ENCODE measurements around the gene OSR1.
"Not testable (repeated sequence)": the region's sequence is repeated elsewhere in the genome, so short reads cannot be mapped to it uniquely, and the experiment has no call there.

The OSR1 gene

DNA sequence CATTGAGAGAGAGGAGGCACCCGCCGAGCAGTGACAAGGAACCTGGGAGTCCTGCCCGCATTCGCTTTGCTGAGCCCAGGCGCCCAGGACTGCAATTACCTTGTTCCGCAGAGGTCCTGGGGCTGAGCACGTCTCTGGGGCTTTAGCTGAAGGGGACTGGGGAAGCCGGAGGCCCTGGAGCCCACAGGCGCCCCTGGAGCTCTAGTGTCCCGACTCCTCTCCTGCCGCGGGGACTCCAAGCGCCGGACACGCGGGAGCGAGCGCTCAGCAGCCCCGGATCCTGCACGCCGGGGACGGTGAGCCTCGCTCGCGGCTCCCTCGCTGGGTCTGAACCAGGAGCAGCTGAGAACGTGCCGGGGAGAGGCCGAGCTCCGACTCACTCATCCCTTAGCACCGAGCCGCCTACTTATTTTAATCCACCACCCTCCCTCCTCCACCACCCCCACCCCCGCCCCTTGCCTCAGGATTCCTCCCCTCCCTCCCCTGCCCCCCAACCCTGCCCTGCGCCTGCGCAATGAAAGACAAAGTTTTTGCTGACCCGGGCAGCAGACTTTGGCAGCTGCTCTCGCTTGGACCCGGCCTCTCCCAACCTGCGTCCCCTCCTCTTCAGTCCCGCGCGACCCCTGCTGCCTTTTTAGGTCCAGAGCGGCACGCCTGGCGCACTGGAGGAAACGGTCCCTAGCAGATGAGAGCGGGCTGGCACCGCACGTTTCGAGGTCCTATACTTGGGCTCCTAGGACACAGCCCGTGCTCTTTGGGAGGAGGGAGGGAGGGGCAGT is at the start of gene OSR1:
TSS of gene OSR1 (minus strand) at position 382 of the 779 bp plus-strand sequence. CDS start 4,818 bp downstream, outside the sequence.
- peak; percentile 70 for TF ChIP-seq POLR2A (IDR thresholded peaks at IDR 0.05; ENCODE audit: low read depth, low read length)
- FAIRE-seq (no peak), DNase-seq (ENCODE audit: insufficient read length, low spot score) (peak; percentile 65)

DNA sequence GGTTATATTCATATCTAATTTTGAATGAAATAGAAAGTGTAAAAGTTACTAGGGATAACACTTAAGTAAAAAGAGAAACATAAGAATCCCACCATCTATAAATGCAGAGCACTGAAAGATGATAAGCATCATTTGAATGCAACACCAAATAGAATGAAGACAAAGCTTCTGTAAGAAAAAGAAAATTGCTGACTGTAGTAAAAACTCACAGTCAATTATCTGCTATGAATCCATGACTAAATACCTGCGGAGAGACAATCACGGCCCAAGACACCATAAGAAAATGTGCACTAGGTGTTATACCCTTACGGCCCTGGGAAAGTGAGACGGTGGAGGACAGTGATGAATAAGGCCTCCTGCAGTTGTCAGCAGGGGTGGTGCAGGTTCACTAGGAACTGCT is 45.4 kb upstream of the OSR1 start:
- FAIRE-seq (no peak), DNase-seq (ENCODE audit: insufficient read length, low spot score) (no peak)
- TF ChIP-seq POLR2A (IDR thresholded peaks at IDR 0.05; ENCODE audit: low read depth, low read length), result no peak

DNA sequence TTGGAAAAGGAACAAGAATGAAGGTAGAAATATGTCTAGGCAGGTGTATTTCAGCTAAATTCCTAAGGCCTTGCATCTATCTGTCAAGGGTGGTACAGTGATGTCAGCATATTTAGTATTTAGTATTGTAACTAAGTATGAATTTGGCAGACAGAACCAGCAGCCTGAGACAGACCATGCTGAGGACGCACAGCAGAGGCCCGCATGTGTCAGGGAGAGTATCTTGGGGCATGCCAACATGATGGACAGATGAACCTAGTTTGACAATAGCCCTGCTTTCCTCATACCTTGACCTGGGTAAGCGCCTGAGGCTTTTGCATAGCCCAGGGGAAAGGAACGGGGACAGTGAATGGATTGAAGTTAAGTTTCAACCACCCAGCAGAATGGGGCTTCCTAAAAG is 33.8 kb upstream of the OSR1 start:
- FAIRE-seq, result no peak
- DNase-seq (ENCODE audit: insufficient read length, low spot score), result no peak
- TF ChIP-seq POLR2A (IDR thresholded peaks at IDR 0.05; ENCODE audit: low read depth, low read length), result no peak

DNA sequence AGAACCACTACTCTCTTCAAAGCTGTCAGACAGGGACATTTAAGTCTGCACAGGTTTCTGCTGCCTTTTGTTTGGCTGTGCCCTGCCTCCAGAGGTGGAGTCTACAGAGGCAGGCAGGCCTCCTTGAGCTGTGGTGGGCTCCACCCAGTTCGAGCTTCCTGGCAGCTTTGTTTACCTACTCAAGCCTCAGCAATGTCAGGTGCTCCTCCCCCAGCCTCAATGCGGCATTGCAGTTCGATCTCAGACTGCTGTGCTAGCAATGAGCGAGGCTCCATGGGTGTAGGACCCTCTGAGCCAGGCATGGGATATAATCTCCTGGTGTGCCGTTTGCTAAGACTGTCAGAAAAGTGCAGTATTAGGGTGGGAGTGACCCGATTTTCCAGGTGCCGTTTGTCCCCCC is 31.0 kb upstream of the OSR1 start:
- DNase-seq (ENCODE audit: insufficient read length, low spot score); FAIRE-seq: not testable (repeated sequence)

DNA sequence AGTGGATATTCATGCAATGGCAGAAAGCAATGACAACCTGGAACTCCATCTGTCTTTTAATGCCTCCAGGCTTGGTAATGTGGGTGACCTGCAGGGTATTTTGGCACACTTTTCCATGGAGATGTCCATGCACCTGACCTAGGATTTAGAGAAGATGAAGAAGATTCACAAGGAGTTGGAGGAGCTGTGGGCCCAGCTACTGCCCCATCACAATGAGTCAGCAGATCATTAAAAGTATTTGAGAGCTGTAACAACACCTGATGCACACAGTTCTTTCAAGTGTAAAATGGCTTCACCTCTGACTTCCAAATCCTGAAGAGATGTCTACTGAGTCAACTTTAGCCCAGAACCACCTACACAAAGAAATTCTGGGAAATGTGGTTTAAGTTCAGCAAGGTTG is 22.1 kb upstream of the OSR1 start:
- DNase-seq (ENCODE audit: insufficient read length, low spot score) (no peak), FAIRE-seq (no peak)
- TF ChIP-seq POLR2A (IDR thresholded peaks at IDR 0.05; ENCODE audit: low read depth, low read length), result no peak

DNA sequence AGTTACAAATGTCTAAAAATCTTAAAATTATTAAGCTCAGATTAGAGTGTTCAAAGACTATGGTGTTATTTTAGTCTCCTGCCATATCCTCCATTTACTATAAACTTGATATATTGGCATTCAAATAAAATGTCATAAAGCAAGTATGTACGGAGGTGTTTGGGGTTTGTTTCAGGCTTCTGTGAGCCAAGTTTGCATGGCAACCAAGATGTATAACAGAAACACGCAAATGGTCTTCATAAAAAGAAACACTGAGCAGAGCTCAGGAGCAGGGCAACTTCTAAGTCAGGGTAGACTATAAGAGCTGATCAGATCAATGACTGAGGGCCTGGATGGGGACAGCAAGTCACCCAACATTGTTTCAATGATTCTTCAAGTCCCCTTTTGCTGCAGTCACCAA is 20.5 kb upstream of the OSR1 start:
- DNase-seq (ENCODE audit: insufficient read length, low spot score) (no peak), FAIRE-seq (no peak)
- no peak for TF ChIP-seq POLR2A (IDR thresholded peaks at IDR 0.05; ENCODE audit: low read depth, low read length)

DNA sequence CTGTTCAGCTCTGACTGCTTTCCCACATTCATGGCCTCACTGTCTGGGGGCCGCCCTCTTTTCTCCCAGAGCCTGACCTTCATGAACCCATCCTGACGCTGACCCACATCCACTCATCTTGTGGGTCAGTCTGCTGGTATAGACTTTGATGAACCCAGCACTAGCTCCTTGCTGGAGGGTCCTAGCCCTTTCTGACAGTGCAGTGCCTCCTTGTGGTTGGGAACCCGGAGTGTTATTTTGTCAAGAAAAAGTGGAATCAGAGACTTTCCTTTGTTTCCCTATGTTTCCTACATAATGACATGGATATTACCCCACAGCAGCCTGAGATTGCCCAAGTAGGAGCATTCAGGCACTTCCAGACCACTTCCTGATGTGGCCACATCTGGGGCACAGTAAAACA is 19.3 kb upstream of the OSR1 start:
- TF ChIP-seq POLR2A (IDR thresholded peaks at IDR 0.05; ENCODE audit: low read depth, low read length), result no peak
- no peak for FAIRE-seq

DNA sequence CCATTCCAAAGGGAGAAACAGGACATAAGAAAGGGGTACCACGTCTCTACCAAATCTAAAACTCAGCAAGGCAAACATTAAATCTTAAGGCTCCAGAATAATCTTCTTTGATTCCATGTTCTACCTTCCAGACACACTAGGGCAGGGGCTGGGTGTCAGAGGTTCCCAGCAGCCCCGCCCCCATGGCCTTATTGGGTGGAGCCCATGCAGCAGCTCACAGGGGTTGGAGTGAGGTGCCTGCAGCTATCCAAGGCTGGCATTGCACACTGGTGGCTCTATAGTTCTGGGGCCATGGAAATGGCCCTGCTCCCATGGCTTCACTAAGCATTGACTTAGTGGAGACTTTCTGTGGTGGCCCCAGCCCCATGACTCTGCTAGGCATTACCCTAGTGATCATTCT is 14.9 kb upstream of the OSR1 start:
- TF ChIP-seq POLR2A (IDR thresholded peaks at IDR 0.05; ENCODE audit: low read depth, low read length), result no peak
- DNase-seq (ENCODE audit: insufficient read length, low spot score), result no peak
- no peak for FAIRE-seq

More for the DNA sequence above, 19.3 kb upstream of the OSR1 start:
- DNase-seq (ENCODE audit: insufficient read length, low spot score), result no peak

DNA sequence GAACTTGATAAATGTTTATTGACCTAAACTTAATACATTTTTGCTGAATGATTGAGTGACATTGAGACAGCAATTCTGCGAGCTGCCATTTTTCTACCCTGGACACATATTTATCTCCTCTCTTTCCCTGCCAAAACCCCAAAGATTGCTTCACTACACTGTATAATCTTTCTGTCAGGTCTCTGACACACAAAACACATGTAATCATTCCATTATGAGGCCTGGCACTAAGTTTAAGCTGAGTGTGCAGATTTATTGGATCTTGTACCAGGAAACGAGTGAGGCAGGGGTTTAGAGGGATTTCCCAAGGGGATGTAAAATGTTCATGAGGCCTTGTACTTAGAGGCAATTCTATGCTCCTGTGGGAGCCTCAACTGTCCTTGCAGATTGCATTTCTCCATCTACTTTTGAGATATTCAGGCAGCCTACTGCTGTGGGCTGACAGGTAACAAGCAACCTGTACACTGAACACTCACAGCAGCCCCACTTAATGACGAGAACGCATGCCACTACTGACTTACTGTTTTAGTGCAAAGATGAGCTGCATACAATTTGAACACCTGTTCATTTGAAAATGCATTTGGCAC is 13.7 kb upstream of the OSR1 start:
- FAIRE-seq (no peak), DNase-seq (ENCODE audit: insufficient read length, low spot score) (no peak)
- TF ChIP-seq POLR2A (IDR thresholded peaks at IDR 0.05; ENCODE audit: low read depth, low read length), result no peak

DNA sequence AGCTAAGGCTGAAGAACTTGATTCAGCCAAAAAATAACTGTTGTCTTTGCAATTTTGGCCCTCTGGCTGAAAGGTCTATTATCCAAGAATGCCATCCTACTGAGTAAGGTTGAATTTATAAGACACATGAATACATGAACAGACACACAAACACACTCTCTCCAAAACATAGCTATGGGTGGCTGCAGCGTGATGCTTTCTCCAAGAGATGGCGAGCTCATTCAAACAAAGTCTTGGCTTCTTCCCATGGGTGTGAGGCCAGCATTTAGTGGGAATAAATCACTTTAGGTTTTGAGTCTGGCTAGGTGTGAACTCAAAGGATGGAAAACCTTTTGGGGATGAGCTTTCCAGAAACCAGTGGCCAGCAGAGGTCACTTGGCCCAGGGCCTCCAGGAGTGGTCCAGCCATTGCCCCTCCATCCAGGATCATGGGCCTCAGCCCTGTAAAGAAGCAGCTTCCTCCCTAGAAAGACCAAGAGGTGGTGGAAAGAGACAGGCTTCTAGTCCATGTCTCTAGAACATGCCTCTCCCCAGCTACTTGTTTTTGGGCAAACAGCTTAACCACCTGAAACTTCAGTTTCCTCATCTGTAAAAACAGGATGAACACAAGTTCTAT is 11.0 kb upstream of the OSR1 start:
- no peak for TF ChIP-seq POLR2A (IDR thresholded peaks at IDR 0.05; ENCODE audit: low read depth, low read length)
- DNase-seq (ENCODE audit: insufficient read length, low spot score) (no peak), FAIRE-seq (no peak)

DNA sequence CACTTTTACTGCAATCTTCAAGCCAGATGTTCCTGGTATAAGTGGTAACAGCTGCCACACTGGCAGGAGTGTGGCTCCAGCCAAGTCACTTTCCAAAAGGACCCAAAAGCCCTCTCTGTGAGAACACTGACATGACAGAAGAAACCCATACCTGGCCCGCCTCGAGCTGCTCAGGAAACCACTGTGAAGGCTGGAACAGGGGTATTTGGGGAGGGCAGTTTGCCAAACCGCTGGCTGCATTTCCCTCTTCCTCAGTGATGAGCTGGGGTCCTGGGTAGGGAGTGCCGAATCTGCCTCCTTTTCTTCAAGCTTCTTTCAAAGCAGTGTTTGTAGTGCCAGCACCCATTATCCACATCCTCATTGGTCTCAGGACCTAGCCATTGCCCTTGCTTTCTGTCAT is 10.3 kb upstream of the OSR1 start:
- DNase-seq (ENCODE audit: insufficient read length, low spot score) (no peak), FAIRE-seq (no peak)
- no peak for TF ChIP-seq POLR2A (IDR thresholded peaks at IDR 0.05; ENCODE audit: low read depth, low read length)

DNA sequence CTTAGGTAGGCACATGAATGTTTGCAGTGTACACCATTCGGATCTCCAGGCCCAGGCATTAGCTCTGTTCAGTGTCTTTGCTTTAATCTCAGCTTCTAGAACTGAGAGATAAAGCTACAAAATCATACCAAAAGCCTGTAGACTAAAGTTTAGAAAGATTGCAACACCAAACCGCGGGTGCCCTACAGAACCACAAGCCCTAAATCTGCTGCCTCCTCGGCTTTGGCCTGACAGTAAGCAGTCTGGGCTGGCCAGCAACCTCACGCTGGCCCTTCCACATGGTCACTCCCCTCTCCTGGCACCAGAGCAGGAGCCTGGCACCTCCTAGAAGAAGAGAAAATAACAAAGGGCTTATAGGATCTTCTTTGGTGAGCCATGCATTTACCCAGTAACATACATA is 8.9 kb upstream of the OSR1 start:
- no peak for TF ChIP-seq POLR2A (IDR thresholded peaks at IDR 0.05; ENCODE audit: low read depth, low read length)
- no peak for FAIRE-seq
- no peak for DNase-seq (ENCODE audit: insufficient read length, low spot score)

DNA sequence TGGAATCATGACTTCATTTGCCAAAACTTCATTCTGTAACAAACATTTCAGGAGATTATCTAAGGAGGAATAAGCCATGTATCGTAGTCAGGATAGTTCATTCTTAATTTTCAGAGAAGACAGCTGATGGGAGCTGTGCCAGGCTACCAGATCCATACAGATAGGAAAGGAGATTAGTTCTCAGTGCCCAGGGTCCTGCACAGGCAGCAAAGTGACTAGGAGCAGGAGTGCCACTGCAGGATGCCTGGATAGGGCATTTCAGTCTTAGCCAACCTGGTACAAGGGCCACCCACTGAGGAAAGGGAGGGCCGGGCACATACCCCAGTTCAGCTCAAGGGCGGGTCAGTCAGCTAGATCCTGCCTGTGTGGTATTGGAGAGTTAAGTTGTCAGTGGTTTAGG is 6.7 kb upstream of the OSR1 start:
- no peak for TF ChIP-seq POLR2A (IDR thresholded peaks at IDR 0.05; ENCODE audit: low read depth, low read length)
- no peak for FAIRE-seq
- no peak for DNase-seq (ENCODE audit: insufficient read length, low spot score)

DNA sequence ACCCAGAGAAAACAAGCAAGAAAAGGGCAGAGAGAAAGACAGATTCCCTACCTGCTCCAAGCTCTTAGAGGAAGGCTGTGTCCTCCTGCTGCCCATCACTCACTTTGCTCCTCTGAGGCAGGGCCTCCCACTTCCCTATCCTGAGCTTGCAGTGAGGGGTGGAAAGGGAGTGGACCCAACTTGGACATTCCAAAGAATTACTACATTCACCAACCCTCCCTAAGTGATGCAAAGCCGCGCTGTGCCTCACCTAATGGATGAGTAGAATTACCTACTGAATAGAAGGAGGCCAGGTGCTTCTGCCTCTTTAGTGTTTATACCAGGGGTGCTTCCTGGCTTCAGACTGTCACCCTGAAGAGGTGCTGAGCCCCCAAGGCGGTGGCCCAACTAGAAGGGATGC is 5.6 kb upstream of the OSR1 start:
- no peak for DNase-seq (ENCODE audit: insufficient read length, low spot score)
- no peak for TF ChIP-seq POLR2A (IDR thresholded peaks at IDR 0.05; ENCODE audit: low read depth, low read length)
- FAIRE-seq, result no peak

DNA sequence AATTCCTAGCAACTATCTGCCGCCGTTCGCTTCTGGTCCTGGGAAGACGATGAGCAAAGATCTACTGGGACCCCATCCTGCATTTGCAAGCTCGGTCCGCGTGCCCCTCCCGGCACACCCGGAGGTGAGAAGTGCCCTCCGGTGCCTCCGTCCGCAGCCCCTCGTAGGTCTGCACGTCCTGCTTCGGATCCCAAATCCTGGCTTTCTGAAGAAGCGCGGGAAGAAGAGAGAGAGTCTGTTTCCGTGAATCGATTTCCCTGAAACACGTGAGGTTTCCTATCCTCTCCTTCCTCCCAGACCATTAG is 5.0 kb upstream of the OSR1 start:
- FAIRE-seq (no peak), DNase-seq (ENCODE audit: insufficient read length, low spot score) (no peak)
- no peak for TF ChIP-seq POLR2A (IDR thresholded peaks at IDR 0.05; ENCODE audit: low read depth, low read length)

Measured in H54 (cell line).